Panc1 (cell line): ENCODE measurements around the gene THEM4. TPM values are rescaled to one million over a fixed set of nuclear protein-coding genes. Genes with fewer than 3 reads are reported as not detected.

Experiments
- ATAC-seq: fragments of 200-7000 bp; cut with Tn5 transposase; 2 replicates; pipeline ENCODE4 v1.9.1; 2020; ENCODE audit warnings: mild to moderate bottlenecking, moderate library complexity
- BruUV-seq: library from RNA; stranded (reverse); fragments of 400-500 nt; replicated peaks from 2 replicates; lab custom pipeline; 2021; lab: Mats Ljungman, UMichigan
- CTCF ChIA-PET: fragments of 300-600 bp; sonication (Branson Sonifier 250); formaldehyde crosslinking; loops from one replicate; lab custom pipeline; 2022; ENCODE audit warnings: antibody characterized with exemption; lab: Charles Lee
- POLR2A ChIA-PET: fragments of 300-600 bp; sonication (Branson Sonifier 250); formaldehyde crosslinking; loops from one replicate; lab custom pipeline; 2022; ENCODE audit warnings: antibody characterized with exemption; lab: Charles Lee
- DNase-seq: peaks from one replicate; pipeline ENCODE4 v3.0.0-alpha.2; 2010; ENCODE audit warnings: low read depth, low spot score
- H3K27ac ChIP-seq: 2 replicates; pipeline ENCODE4 v1.5.1; 2011; ENCODE audit warnings: mild to moderate bottlenecking, low read length, inconsistent platforms
- H3K27me3 ChIP-seq: fragments of 200-500 bp; sonication (Bioruptor generic); 2 replicates; pipeline ENCODE4 v1.6.0; 2014; ENCODE audit warnings: low read length, inconsistent platforms; ENCODE audit not compliant: control insufficient read depth, insufficient read depth
- H3K36me3 ChIP-seq: fragments of 200-500 bp; sonication (Bioruptor generic); 2 replicates; pipeline ENCODE4 v1.5.1; 2014; ENCODE audit warnings: inconsistent platforms, mild to moderate bottlenecking, low read length, moderate library complexity; ENCODE audit not compliant: control insufficient read depth, insufficient read depth
- H3K4me1 ChIP-seq: 2 replicates; pipeline ENCODE4 v1.5.1; 2011; ENCODE audit warnings: inconsistent platforms, mild to moderate bottlenecking, low read length, moderate library complexity; ENCODE audit not compliant: control insufficient read depth, insufficient read depth
- H3K4me3 ChIP-seq, 2 experiments: 2 replicates each; pipeline ENCODE4 v1.5.1; 2011 to 2012; ENCODE audit warnings: low read depth in 2 of 2, low read length in 2 of 2, mild to moderate bottlenecking in 2 of 2, inconsistent platforms in 1 of 2, moderate library complexity in 1 of 2
- H3K9me3 ChIP-seq: fragments of 200-500 bp; sonication (Bioruptor generic); 2 replicates; pipeline ENCODE4 v1.5.1; 2014; ENCODE audit warnings: low read depth, mild to moderate bottlenecking, inconsistent platforms, low read length, moderate library complexity; ENCODE audit not compliant: control insufficient read depth, insufficient read depth
- POLR2AphosphoS5 ChIP-seq: IDR thresholded peaks from 2 replicates; pipeline ENCODE4 v1.6.1; 2012; ENCODE audit warnings: mild to moderate bottlenecking, low read depth, low read length, moderate library complexity
- REST ChIP-seq, 2 experiments: IDR thresholded peaks; 2 replicates each; pipeline ENCODE4 v1.6.1; 2011 to 2012; ENCODE audit warnings: low read depth in 2 of 2, control low read depth in 1 of 2, low read length in 1 of 2, mild to moderate bottlenecking in 1 of 2, moderate library complexity in 1 of 2; ENCODE audit not compliant: insufficient read depth in 1 of 2
- SIN3A ChIP-seq: IDR thresholded peaks from 2 replicates; pipeline ENCODE4 v1.6.1; 2012; ENCODE audit warnings: low read depth, mild to moderate bottlenecking, low read length, moderate library complexity, borderline replicate concordance; ENCODE audit not compliant: insufficient read depth
- TCF7L2 ChIP-seq: IDR thresholded peaks from 2 replicates; pipeline ENCODE4 v1.6.1; 2011; ENCODE audit warnings: mild to moderate bottlenecking, low read depth, low read length, inconsistent platforms
- in situ Hi-C: cut with HindIII; loops from 2 replicates; pipeline ENCODE4 v1.10.0; 2016; ENCODE audit warnings: low sequenced_read_pairs, low pct_unique_long_range_greater_than_20kb
- intact Hi-C: fragments of 100-400 bp; cut with micrococcal nuclease; formaldehyde crosslinking; loops from one replicate; pipeline ENCODE4 v1.10.0; 2022; ENCODE audit not compliant: unreplicated experiment
- total RNA-seq: library from RNA; stranded (reverse); gene quantifications from one replicate; pipeline ENCODE4 v1.2.1, GENCODE V29; 2021; ENCODE audit not compliant: unreplicated experiment
- TF ChIP-seq, protein P1 (sequence below): fragments of 450-650 bp; IDR thresholded peaks from 2 replicates; pipeline ENCODE4 v1.5.1; 2017; ENCODE audit warnings: mild to moderate bottlenecking

The THEM4 gene
- total RNA-seq, 1 experiment from 2014 or later, result 21.8 TPM

DNA sequence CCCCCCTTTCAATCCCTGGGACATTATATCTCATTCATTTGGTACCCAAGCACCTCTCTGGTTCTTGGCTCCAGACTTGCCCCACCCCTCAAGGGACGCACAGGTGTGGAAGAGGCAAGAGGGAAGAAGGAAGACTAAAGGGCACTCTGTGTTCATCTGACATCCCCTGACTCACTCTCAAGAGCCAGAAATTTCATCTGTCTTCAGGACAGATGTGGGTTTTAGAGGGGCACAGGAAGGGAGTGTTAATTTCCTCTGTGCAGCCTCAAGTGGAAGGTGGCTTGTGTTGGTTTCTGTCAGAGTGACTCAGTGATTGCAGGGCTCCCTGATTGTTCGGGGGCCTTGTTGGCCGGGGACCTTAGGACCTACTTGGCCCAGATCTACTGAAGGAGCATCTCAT lies 72.1 kb downstream of the THEM4 start:
- DNase-seq, result no peak
- no peak for ATAC-seq
- TF ChIP-seq POLR2AphosphoS5, result no peak
- TF ChIP-seq REST (IDR thresholded peaks at IDR 0.05; ENCODE audit: insufficient read depth in 1 of 2, low read depth in 2 of 2, low read length in 1 of 2), result no peak
- TF ChIP-seq, protein P1, sequence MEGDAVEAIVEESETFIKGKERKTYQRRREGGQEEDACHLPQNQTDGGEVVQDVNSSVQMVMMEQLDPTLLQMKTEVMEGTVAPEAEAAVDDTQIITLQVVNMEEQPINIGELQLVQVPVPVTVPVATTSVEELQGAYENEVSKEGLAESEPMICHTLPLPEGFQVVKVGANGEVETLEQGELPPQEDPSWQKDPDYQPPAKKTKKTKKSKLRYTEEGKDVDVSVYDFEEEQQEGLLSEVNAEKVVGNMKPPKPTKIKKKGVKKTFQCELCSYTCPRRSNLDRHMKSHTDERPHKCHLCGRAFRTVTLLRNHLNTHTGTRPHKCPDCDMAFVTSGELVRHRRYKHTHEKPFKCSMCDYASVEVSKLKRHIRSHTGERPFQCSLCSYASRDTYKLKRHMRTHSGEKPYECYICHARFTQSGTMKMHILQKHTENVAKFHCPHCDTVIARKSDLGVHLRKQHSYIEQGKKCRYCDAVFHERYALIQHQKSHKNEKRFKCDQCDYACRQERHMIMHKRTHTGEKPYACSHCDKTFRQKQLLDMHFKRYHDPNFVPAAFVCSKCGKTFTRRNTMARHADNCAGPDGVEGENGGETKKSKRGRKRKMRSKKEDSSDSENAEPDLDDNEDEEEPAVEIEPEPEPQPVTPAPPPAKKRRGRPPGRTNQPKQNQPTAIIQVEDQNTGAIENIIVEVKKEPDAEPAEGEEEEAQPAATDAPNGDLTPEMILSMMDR, result no peak
- TF ChIP-seq SIN3A, result no peak
- TF ChIP-seq TCF7L2, result no peak
- in situ Hi-C loops (no loop called here), intact Hi-C loops (loop anchor here (2.0 to 10.0 kb wide), 4 partner anchors 74 to 392 kb away; partner anchors contain the start of gene MRPL9)
- no TSS peak for BruUV-seq
- Histone ChIP-seq H3K4me1 (peaks cover 10% of the 10 kb centered on the region), H3K9me3 (no peaks in the 10 kb centered on the region), H3K27me3 (no peaks in the 10 kb centered on the region), H3K4me3 (no peak overlapping the region), H3K36me3 (no peaks in the 10 kb centered on the region), H3K27ac (no peak overlapping the region)
- POLR2A ChIA-PET, result no interaction called here
- CTCF ChIA-PET, result interaction anchor here (0.5 to 1.1 kb wide), 6 partner anchors 38 to 737 kb away, joined by 3 to 9 read pairs (median 3); partner anchors contain the start of gene THEM4

DNA sequence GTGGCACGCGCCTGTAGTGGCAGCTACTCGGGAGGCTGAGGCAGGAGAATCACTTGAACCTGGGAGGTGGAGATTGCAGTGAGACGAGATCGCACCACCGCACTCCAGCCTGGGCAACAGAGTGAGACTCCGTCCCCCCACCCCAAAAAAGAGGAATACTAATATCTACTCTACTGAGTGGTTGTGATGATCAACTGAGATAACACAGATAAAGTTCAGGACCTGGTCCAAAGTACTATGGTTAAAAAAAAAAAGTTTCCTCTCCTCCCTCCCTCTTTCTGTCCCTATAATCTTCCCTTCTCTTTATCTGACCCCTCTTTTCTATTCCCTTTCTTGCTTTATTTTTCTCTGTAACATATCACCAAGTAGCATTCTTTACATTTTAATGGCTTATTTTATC lies 73.7 kb downstream of the THEM4 start:
- H3K4me1 ChIP-seq, result peaks cover 10% of the 10 kb centered on the region
- H3K4me3 ChIP-seq, result no peak overlapping the region
- ChIA-PET POLR2A (no interaction called here), CTCF (interaction anchor here (0.6 to 0.8 kb wide), 2 partner anchors 124 to 404 kb away, joined by 4 read pairs; no protein-coding TSS in a partner anchor)
- no peak for TF ChIP-seq POLR2AphosphoS5
- intact Hi-C loops, result loop anchor here (10.0 kb wide), 3 partner anchors 141 to 391 kb away; no protein-coding TSS in a partner anchor
- no peaks in the 10 kb centered on the region for H3K36me3 ChIP-seq
- H3K9me3 ChIP-seq, result no peaks in the 10 kb centered on the region
- H3K27ac ChIP-seq, result no peak overlapping the region
- no peaks in the 10 kb centered on the region for H3K27me3 ChIP-seq
- DNase-seq (no peak), ATAC-seq (no peak)
- in situ Hi-C loops, result no loop called here
- no TSS peak for BruUV-seq

DNA sequence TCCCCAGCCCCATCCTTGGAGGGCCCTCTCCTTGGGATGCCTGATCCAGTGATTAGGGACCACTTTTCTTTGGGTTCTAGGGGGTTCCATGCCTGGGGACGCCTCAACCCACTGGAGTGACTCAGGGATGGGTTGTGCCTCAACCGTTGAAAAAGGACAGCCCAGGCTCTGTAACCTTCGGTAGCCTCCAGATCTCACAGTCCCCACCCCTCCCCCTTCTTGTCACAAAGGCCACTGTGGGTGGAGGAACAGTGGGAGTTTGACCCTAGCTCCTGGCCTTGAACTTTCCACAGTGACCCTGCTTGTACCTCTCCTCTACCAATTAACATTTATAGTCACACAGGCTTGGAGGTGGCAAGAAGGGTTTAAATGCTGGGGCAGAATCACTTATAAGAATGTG lies 75.1 kb downstream of the THEM4 start:
- Histone ChIP-seq H3K4me1 (peaks cover 9% of the 10 kb centered on the region; the same call in 1 of the 2 replicates), H3K4me3 (no peak overlapping the region), H3K9me3 (no peaks in the 10 kb centered on the region), H3K27me3 (no peaks in the 10 kb centered on the region), H3K36me3 (no peaks in the 10 kb centered on the region), H3K27ac (no peak overlapping the region)
- ATAC-seq (no peak), DNase-seq (no peak)
- CTCF ChIA-PET, result no interaction called here
- POLR2A ChIA-PET, result no interaction called here
- in situ Hi-C loops (no loop called here), intact Hi-C loops (loop anchor here (10.0 kb wide), 3 partner anchors 139 to 389 kb away; no protein-coding TSS in a partner anchor)
- TF ChIP-seq POLR2AphosphoS5, result no peak
- no TSS peak for BruUV-seq
